Activated naive CD4-positive, alpha-beta T cell treated with anti-CD3 and anti-CD28 coated beads for 36 hours (primary cell): ENCODE data around the gene DNAJC13. TPM values are rescaled to one million over a fixed set of nuclear protein-coding genes. Genes with fewer than 3 reads are reported as not detected.

Experiments used
- CTCF ChIA-PET: fragments of 350-600 bp; sonication (Branson Sonifier 250); formaldehyde crosslinking; loops from one replicate; lab custom pipeline; 2021; ENCODE audit warnings: antibody characterized with exemption; lab: Charles Lee
- DNase-seq: peaks from one replicate; pipeline ENCODE4 v3.0.0-alpha.2; 2020
- H3K27ac Mint-ChIP-seq: one replicate; pipeline ENCODE4 v1.8.0; 2021; ENCODE audit warnings: mild to moderate bottlenecking, mixed read lengths
- H3K27me3 Mint-ChIP-seq: one replicate; pipeline ENCODE4 v1.8.0; 2021; ENCODE audit warnings: low read depth, mixed read lengths
- H3K36me3 Mint-ChIP-seq: one replicate; pipeline ENCODE4 v1.8.0; 2021; ENCODE audit warnings: low read depth, mixed read lengths
- H3K4me1 Mint-ChIP-seq: one replicate; pipeline ENCODE4 v1.8.0; 2021; ENCODE audit warnings: low read depth, mixed read lengths
- H3K4me3 Mint-ChIP-seq: one replicate; pipeline ENCODE4 v1.8.0; 2021; ENCODE audit warnings: mild to moderate bottlenecking, moderate library complexity, mixed read lengths
- H3K9me3 Mint-ChIP-seq: one replicate; pipeline ENCODE4 v1.8.0; 2021; ENCODE audit warnings: mixed read lengths
- intact Hi-C: fragments of 100-400 bp; cut with micrococcal nuclease; formaldehyde crosslinking; loops from one replicate; pipeline ENCODE4 v1.15.1; 2023
- total RNA-seq, 2 experiments: library from RNA; stranded (reverse); gene quantifications; one replicate each; pipeline ENCODE4 v1.2.3, GENCODE V29; 2021

DNAJC13 gene
- total RNA-seq, 2 experiments from 2014 or later, result 32.8 to 33.6 TPM

DNA sequence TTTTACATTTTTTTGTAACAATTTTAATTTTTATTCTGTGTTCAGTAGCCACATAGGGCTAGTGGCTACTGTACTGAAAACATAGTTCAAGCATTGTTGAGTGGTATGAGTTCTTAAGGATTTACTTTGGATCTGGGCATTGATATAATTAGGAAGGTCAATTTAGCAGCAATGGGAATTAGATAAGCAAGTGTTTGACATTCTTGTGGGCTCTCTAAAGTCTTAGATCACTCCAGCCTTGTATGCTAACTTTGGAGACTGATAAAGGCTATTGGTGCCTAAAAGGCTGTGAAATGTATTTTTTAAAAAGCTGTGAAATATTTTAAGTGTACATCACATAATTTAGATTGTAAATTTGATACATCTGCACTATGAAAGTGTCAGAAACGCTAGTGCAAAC is 2.5 kb upstream of the DNAJC13 start:
- no peaks in the 10 kb centered on the region for H3K9me3 Mint-ChIP-seq
- CTCF ChIA-PET, result interaction anchor here (0.7 kb wide), 1 partner anchor 17 kb away, joined by 3 read pairs; no protein-coding TSS in a partner anchor
- intact Hi-C loops, result loop anchor here (5.0 kb wide), 4 partner anchors 107 to 1247 kb away; partner anchors contain the start of gene TOPBP1
- H3K36me3 Mint-ChIP-seq, result no peaks in the 10 kb centered on the region
- H3K4me1 Mint-ChIP-seq, result peaks cover 9% of the 10 kb centered on the region
- H3K4me3 Mint-ChIP-seq, result no peak overlapping the region
- H3K27me3 Mint-ChIP-seq, result no peaks in the 10 kb centered on the region
- H3K27ac Mint-ChIP-seq, result no peak overlapping the region
- DNase-seq, result no peak

DNA sequence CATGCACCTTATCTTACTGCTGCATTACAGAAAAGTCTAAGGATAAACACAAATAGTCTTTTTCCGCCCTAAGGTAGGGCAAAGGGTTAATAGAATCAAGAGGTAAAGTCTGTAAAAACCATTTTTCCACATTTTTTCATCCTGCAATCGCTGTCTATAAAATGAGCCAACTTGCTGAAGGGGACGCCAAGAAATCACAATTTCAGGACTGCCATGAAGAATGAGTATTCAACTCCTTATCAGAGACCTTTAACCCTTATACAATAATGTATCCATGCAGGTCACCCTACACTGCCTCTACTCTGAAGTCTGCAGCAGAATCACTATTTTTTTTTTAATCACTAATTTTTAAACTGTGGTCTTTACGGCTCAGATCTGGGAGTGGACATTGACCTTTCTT is 1.1 kb upstream of the DNAJC13 start:
- Mint-ChIP-seq H3K27ac (no peak overlapping the region), H3K4me3 (peak overlapping the region; percentile 91), H3K36me3 (peaks cover 1% of the 10 kb centered on the region), H3K9me3 (no peaks in the 10 kb centered on the region), H3K27me3 (no peaks in the 10 kb centered on the region), H3K4me1 (peaks cover 22% of the 10 kb centered on the region)
- CTCF ChIA-PET, result interaction anchor here (0.6 kb wide), 1 partner anchor 14 kb away, joined by 3 read pairs; no protein-coding TSS in a partner anchor
- no peak for DNase-seq
- intact Hi-C loops, result loop anchor here (2.0 to 5.0 kb wide), 6 partner anchors 106 to 1389 kb away; partner anchors contain the start of genes ASTE1, NEK11, SRPRB and TOPBP1

DNA sequence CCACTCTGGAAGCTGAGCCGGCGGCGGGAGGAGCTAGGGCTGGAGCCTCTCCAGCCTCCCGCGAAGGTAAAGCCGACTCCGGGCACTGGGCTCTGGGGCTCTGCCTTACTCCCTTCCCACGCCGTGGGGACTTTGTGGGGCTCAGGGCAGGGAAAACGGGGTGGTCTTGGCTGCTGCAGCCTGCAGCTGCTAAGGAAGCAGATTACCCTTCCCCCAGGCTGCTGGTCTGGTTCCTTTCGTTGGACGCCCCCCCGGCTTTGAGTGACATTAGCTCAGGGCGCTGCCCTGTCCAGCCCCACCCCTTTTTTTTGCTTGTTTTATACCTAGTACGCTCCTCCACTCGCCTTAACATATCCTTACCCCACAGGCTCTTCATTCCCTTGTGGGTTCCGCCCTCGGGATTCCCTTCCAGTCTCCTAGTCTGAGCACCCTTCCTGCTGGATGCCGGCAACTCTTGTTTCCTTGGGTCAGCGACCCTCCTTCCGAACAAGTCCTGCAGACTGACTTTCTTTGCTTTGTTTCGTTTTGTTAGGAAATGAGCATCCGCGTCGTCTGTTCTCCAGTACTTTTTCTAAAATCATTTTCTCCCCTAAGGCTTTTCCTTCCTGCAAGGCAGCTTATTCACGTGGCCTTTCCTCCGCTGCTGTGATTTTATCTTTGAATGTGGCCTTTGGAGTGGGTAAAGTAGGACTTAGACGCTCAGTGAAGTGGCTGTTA is 551 bp downstream of the DNAJC13 start:
- DNase-seq, result peak; percentile 35
- intact Hi-C loops, result loop anchor here (1.0 to 5.0 kb wide), 13 partner anchors 14 to 1391 kb away; partner anchors contain the start of genes ASTE1, CDV3, NEK11 and NPHP3
- Mint-ChIP-seq H3K27ac (peak overlapping the region; percentile 77), H3K36me3 (peaks cover 1% of the 10 kb centered on the region), H3K4me1 (peaks cover 27% of the 10 kb centered on the region), H3K4me3 (peak overlapping the region; percentile 91), H3K27me3 (no peaks in the 10 kb centered on the region), H3K9me3 (no peaks in the 10 kb centered on the region)
- CTCF ChIA-PET, result interaction anchor here (0.6 to 1.0 kb wide), 2 partner anchors 11 to 357 kb away, joined by 3 to 5 read pairs; no protein-coding TSS in a partner anchor

DNA sequence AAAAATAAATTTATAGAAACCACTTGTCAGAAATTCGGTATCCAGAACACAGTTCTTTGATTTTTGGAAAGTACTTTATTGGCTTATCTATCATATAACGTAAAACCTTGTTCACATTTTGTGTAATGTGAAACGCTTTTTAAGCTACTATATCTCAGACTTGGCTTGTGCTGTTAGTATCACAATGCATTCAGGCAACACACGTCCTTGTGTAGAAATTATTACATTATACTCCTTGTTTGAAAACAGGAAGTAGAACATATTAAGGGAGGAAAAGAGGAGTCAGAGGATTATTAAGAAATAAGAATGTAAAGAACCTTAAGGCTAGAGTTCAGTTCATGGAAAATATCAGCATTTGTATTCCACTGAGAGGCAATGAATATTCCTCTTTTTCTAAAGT is 1.6 kb downstream of the DNAJC13 start:
- H3K4me1 Mint-ChIP-seq, result peaks cover 33% of the 10 kb centered on the region
- peak overlapping the region; percentile 91 for H3K4me3 Mint-ChIP-seq
- CTCF ChIA-PET, result no interaction called here
- no peaks in the 10 kb centered on the region for H3K9me3 Mint-ChIP-seq
- intact Hi-C loops, result loop anchor here (5.0 kb wide), 4 partner anchors 103 to 1243 kb away; partner anchors contain the start of gene TOPBP1
- no peak overlapping the region for H3K27ac Mint-ChIP-seq
- H3K36me3 Mint-ChIP-seq, result peaks cover 1% of the 10 kb centered on the region
- H3K27me3 Mint-ChIP-seq, result no peaks in the 10 kb centered on the region
- no peak for DNase-seq

- no peak overlapping the region for H3K4me3 Mint-ChIP-seq
- DNase-seq, result no peak
- peaks cover 36% of the 10 kb centered on the region for H3K4me1 Mint-ChIP-seq
- H3K36me3 Mint-ChIP-seq, result peaks cover 1% of the 10 kb centered on the region
- H3K27me3 Mint-ChIP-seq, result no peaks in the 10 kb centered on the region
- no peak overlapping the region for H3K27ac Mint-ChIP-seq
- intact Hi-C loops, result no loop called here
- H3K9me3 Mint-ChIP-seq, result no peaks in the 10 kb centered on the region
- CTCF ChIA-PET, result no interaction called here
Measured at GRCh38 chr3:132421832-132422231, 4.5 kb downstream of the DNAJC13 start.

- no peak overlapping the region for H3K4me3 Mint-ChIP-seq
- DNase-seq, result no peak
- H3K27ac Mint-ChIP-seq, result no peak overlapping the region
- intact Hi-C loops, result no loop called here
- H3K36me3 Mint-ChIP-seq, result peaks cover 1% of the 10 kb centered on the region
- no peaks in the 10 kb centered on the region for H3K9me3 Mint-ChIP-seq
- H3K27me3 Mint-ChIP-seq, result no peaks in the 10 kb centered on the region
- peaks cover 36% of the 10 kb centered on the region for H3K4me1 Mint-ChIP-seq
- CTCF ChIA-PET, result interaction anchor here (0.6 to 0.9 kb wide), 3 partner anchors 11 to 78 kb away, joined by 3 to 4 read pairs (median 4); no protein-coding TSS in a partner anchor
Measured at GRCh38 chr3:132422531-132422930, 5.2 kb downstream of the DNAJC13 start.

- Mint-ChIP-seq H3K27me3 (no peaks in the 10 kb centered on the region), H3K27ac (no peak overlapping the region), H3K4me1 (peaks cover 25% of the 10 kb centered on the region), H3K4me3 (no peak overlapping the region), H3K36me3 (peaks cover 10% of the 10 kb centered on the region), H3K9me3 (no peaks in the 10 kb centered on the region)
- peak; percentile 26 for DNase-seq
- intact Hi-C loops, result loop anchor here (1.0 kb wide), 1 partner anchor 15 kb away; the partner anchor contains the start of gene DNAJC13
- CTCF ChIA-PET, result interaction anchor here (1.1 kb wide), 1 partner anchor 32 kb away, joined by 5 read pairs; no protein-coding TSS in a partner anchor
Measured at GRCh38 chr3:132432639-132433038, 15.3 kb downstream of the DNAJC13 start.

GRCh38 chr3:132433121-132433520 is 15.8 kb downstream of the DNAJC13 start:
- Mint-ChIP-seq H3K9me3 (no peaks in the 10 kb centered on the region), H3K27me3 (no peaks in the 10 kb centered on the region), H3K4me3 (no peak overlapping the region), H3K27ac (no peak overlapping the region), H3K36me3 (peaks cover 10% of the 10 kb centered on the region), H3K4me1 (peaks cover 25% of the 10 kb centered on the region)
- no peak for DNase-seq
- CTCF ChIA-PET, result interaction anchor here (1.1 kb wide), 1 partner anchor 33 kb away, joined by 5 read pairs; no protein-coding TSS in a partner anchor
- intact Hi-C loops, result no loop called here

DNA sequence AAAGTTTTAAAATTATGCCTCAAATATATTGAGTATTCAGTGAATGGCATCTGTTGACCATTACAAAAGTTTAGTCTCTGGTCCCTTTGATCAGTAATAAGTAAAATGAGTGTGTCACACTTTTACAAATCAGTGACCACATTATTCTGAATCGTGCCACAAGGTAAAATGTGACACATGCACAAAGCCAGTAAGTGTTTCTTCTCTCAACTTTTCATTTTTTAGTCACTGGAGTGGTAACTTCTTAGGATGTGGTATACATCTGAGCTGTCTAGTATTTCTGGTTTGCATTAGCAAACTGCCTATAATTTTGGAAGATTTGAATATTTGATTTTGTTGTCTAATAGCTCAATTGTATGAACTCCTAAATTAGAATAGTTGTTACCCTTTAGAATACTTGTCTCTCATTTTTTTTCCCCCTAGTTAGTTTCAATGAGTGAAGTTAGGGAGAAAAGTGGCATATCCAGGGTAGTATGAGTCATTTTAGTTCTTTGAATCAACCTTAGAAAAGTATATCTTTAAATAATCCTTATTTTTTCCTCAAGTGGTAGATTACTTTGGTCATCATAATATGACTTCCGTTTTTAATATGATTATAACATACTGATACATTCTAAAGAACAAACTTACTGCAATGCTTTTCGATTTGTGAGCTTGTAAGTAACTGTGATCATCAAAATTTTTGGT is 18.1 kb downstream of the DNAJC13 start:
- peaks cover 11% of the 10 kb centered on the region for H3K36me3 Mint-ChIP-seq
- intact Hi-C loops, result no loop called here
- H3K9me3 Mint-ChIP-seq, result no peaks in the 10 kb centered on the region
- no peak overlapping the region for H3K27ac Mint-ChIP-seq
- H3K4me3 Mint-ChIP-seq, result no peak overlapping the region
- no peak for DNase-seq
- H3K27me3 Mint-ChIP-seq, result no peaks in the 10 kb centered on the region
- CTCF ChIA-PET, result interaction anchor here (0.7 to 1.2 kb wide), 2 partner anchors 15 to 84 kb away, joined by 3 to 4 read pairs; no protein-coding TSS in a partner anchor
- H3K4me1 Mint-ChIP-seq, result peaks cover 29% of the 10 kb centered on the region

GRCh38 chr3:132435911-132436425 is 18.7 kb downstream of the DNAJC13 start:
- H3K27ac Mint-ChIP-seq, result no peak overlapping the region
- intact Hi-C loops, result no loop called here
- H3K4me3 Mint-ChIP-seq, result no peak overlapping the region
- peaks cover 29% of the 10 kb centered on the region for H3K4me1 Mint-ChIP-seq
- no peak for DNase-seq
- no peaks in the 10 kb centered on the region for H3K27me3 Mint-ChIP-seq
- H3K9me3 Mint-ChIP-seq, result no peaks in the 10 kb centered on the region
- peaks cover 11% of the 10 kb centered on the region for H3K36me3 Mint-ChIP-seq
- CTCF ChIA-PET, result interaction anchor here (0.7 kb wide), 1 partner anchor 85 kb away, joined by 4 read pairs; no protein-coding TSS in a partner anchor

DNA sequence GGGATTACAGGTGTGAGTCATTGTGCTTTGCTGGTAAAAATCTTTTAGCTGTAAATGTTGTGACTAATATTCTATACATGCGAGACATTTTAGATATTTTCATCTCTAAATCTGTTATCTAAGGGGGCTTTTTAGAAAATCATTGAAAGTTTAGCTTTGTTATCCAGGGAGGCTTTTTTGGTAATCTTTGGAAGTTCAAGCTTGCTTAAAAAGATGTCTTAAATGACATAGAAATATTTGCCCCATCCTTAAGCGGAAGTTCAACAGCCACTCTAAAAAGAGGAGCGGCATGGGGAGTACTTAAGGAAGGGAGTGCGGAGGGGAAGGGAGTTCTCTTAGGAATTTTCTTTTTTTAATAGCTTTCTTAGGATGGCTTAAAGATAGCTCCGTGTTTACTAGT is 26.1 kb downstream of the DNAJC13 start:
- CTCF ChIA-PET, result no interaction called here
- Mint-ChIP-seq H3K27ac (no peak overlapping the region), H3K4me1 (peaks cover 15% of the 10 kb centered on the region), H3K9me3 (no peaks in the 10 kb centered on the region), H3K27me3 (no peaks in the 10 kb centered on the region), H3K4me3 (no peak overlapping the region), H3K36me3 (peaks cover 7% of the 10 kb centered on the region)
- no peak for DNase-seq
- intact Hi-C loops, result no loop called here

GRCh38 chr3:132444383-132444782 is 27.1 kb downstream of the DNAJC13 start:
- intact Hi-C loops, result no loop called here
- CTCF ChIA-PET, result no interaction called here
- H3K36me3 Mint-ChIP-seq, result peaks cover 8% of the 10 kb centered on the region

More at GRCh38 chr3:132444383-132444782, 27.1 kb downstream of the DNAJC13 start:
- no peak for DNase-seq
- no peaks in the 10 kb centered on the region for H3K9me3 Mint-ChIP-seq
- no peaks in the 10 kb centered on the region for H3K27me3 Mint-ChIP-seq
- peaks cover 11% of the 10 kb centered on the region for H3K4me1 Mint-ChIP-seq
- no peak overlapping the region for H3K4me3 Mint-ChIP-seq
- no peak overlapping the region for H3K27ac Mint-ChIP-seq
